IPS-18a (cell line): Measurements from ENCODE around the gene PITPNC1.
"Not testable (repeated sequence)": the region's sequence is repeated elsewhere in the genome, so short reads cannot be mapped to it uniquely, and the experiment has no call there.

Source experiments
- H3K27ac ChIP-seq: one replicate; pipeline ENCODE4 v1.5.1; 2013; ENCODE audit warnings: low read length
- H3K27me3 ChIP-seq: one replicate; pipeline ENCODE4 v1.6.1; 2013; ENCODE audit warnings: mild to moderate bottlenecking, low read length; ENCODE audit not compliant: control insufficient read depth, insufficient read depth
- H3K36me3 ChIP-seq: one replicate; pipeline ENCODE4 v1.6.1; 2013; ENCODE audit warnings: low read depth, low read length; ENCODE audit not compliant: control insufficient read depth
- H3K4me1 ChIP-seq: one replicate; pipeline ENCODE4 v1.6.1; 2013; ENCODE audit warnings: low read depth, low read length; ENCODE audit not compliant: control insufficient read depth
- H3K4me3 ChIP-seq: one replicate; pipeline ENCODE4 v1.5.1; 2013; ENCODE audit warnings: low read length
- H3K9ac ChIP-seq: one replicate; pipeline ENCODE4 v1.6.1; 2013; ENCODE audit warnings: mild to moderate bottlenecking, low read length, moderate library complexity
- H3K9me3 ChIP-seq: one replicate; pipeline ENCODE4 v1.6.1; 2013; ENCODE audit warnings: low read depth, low read length; ENCODE audit not compliant: control insufficient read depth

PITPNC1 gene

DNA sequence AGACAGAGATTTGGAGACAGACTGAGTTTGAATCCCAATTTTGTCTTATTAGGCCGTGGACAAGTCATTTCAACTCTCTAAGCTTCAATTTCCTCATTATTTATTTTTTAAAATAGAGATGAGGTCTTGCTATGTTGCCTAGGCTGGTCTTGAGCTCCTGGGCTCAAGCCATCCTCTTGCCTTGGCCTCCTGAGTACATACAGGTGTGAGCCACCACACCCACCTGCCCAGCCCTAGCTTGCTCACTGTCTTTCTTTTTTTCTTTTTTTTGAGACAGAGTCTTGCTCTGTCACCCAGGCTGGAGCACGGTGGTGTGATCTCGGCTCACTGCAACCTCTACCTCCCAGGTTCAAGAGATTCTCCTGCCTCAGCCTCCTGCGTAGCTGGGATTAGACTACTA, 45.2 kb downstream of the PITPNC1 start:
- H3K27me3 ChIP-seq, H3K9me3 ChIP-seq, H3K9ac ChIP-seq, H3K36me3 ChIP-seq, H3K4me3 ChIP-seq, H3K4me1 ChIP-seq, H3K27ac ChIP-seq: not testable (repeated sequence)

DNA sequence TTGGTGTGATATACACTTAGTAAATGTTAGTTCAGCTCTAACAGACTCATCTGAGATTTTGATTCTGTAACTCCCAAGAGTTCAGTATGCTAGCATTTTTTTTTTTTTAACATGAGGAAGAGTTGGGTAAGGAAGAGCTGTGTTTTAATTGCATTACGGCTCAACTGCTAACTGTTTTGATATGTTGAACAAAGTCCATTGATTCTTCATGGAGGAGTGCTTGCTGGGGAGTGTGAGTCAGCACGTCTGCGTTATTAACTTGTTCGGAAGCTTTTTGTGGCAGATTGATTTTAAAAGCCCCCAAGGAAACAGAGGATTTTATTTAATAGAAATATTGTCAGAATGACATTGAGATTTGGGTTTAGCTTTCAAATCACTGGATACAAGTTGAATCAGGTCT, 45.8 kb downstream of the PITPNC1 start:
- Histone ChIP-seq H3K27ac (no peak overlapping the region), H3K9ac (no peak overlapping the region), H3K36me3 (no peaks in the 10 kb centered on the region), H3K9me3 (no peaks in the 10 kb centered on the region), H3K27me3 (no peaks in the 10 kb centered on the region), H3K4me3 (no peak overlapping the region), H3K4me1 (peaks cover 4% of the 10 kb centered on the region)

DNA sequence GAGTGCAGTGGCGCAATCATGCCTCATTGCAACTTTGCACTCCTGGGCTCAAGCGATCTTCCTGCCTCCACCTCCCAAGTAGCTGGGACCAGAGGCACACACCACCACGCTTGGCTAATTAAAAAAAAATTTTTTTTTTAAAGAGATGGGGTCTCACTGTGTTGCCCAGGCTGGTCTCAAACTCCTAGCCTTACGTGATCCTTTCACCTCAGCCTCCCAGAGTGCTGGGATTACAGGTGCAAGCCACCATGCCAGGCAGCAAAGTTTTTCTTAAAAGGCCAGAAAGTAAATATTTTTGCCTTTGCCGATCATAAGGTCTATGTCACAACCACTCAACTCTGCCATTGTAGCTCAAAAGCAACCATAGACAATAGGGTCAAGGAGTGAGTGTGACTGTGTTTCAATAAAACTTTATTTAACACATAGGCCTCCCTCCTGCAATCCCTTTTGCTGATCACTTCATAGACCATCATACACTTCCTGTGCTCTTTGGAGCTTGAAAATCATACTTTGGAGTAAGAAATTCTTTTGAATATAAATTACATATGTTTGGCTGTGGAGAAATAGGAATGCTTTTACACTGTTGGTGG, 48.6 kb downstream of the PITPNC1 start:
- Histone ChIP-seq H3K36me3 (no peaks in the 10 kb centered on the region), H3K27ac (no peak overlapping the region), H3K4me1 (peaks cover 4% of the 10 kb centered on the region), H3K9me3 (no peaks in the 10 kb centered on the region), H3K4me3 (no peak overlapping the region), H3K27me3 (no peaks in the 10 kb centered on the region), H3K9ac (no peak overlapping the region)

DNA sequence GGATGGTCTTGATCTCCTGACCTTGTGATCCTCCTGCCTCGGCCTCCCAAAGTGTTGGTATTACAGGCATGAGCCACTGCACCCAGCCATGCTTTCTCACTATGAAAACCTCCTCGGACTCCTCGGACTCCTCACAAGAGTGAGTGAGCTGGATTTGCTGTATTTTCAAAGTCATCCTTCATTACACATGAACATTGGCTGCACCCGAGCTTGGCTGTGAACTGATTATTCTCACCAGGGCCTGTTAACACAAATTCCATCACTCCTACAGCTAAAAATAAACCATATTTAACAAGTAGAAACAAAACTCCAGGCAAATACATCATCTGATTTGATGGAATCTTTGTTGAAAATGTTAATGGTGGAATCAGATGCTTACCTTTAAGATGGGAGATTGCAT, 50.3 kb downstream of the PITPNC1 start:
- Histone ChIP-seq H3K4me1 (no peaks in the 10 kb centered on the region), H3K27ac (no peak overlapping the region), H3K4me3 (no peak overlapping the region), H3K9ac (no peak overlapping the region), H3K36me3 (no peaks in the 10 kb centered on the region), H3K27me3 (no peaks in the 10 kb centered on the region), H3K9me3 (no peaks in the 10 kb centered on the region)

DNA sequence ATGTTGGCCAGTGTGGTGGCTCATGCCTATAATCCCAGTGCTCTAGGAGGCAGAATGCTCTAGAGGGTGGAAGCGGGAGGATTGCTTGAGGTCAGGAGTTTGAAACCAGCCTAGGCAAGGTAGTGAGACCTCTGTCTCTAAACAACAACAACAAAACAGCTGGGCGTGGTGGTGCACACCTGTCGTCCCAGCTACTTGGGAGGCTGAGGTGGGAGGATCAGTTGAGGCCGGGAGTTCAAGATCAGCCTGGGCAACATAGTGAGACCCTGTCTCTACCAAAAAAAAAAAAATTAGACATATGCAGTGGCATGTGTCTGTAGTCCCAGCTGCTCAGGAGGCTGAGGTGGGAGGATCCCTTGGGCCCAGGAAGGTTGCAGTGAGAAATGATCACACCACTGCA, 53.4 kb downstream of the PITPNC1 start:
- not testable (repeated sequence) for H3K27ac ChIP-seq, H3K4me1 ChIP-seq, H3K4me3 ChIP-seq, H3K36me3 ChIP-seq, H3K27me3 ChIP-seq, H3K9me3 ChIP-seq, H3K9ac ChIP-seq

DNA sequence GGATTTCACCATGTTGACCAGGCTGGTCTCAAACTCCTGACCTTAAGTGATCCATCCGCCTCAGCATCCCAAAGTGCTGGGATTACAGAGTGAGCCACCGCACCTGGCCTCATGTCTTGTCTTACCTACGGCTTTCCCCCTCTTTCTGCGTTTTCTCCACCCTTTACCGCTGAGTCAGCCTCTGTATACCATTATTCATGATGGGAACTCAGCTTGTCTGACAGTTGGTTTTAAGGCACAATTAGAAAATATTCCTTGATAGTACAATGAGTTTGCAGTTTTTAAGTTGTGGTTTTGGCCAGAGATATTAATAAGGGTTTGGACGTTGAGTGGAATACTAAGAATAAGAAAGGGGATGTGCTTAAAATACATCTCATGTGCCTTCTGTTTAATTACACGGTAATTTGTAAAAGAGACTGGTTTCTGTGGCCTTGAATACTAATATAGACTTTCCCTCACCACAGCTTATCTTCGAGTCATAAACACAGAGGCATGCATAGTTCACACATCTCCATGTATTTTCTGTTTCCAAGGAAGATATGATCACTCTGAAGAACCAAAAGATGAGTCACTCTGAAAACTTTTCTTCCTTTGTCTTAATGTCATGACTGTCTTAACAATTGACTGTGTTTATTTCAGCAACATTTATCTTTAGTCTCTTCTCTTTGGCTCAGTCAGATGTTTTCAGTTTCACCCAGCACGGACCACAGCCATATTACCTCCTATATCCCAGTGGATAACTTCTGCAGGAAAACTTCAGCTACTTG, 54.4 kb downstream of the PITPNC1 start:
- no peaks in the 10 kb centered on the region for H3K9me3 ChIP-seq
- no peaks in the 10 kb centered on the region for H3K4me1 ChIP-seq
- no peaks in the 10 kb centered on the region for H3K27me3 ChIP-seq
- H3K9ac ChIP-seq = no peak overlapping the region
- H3K4me3 ChIP-seq = no peak overlapping the region
- H3K36me3 ChIP-seq = no peaks in the 10 kb centered on the region
- H3K27ac ChIP-seq = no peak overlapping the region

GRCh38 chr17:67433248-67433924, 56.3 kb downstream of the PITPNC1 start:
- Histone ChIP-seq H3K4me1 (no peaks in the 10 kb centered on the region), H3K9me3 (no peaks in the 10 kb centered on the region), H3K4me3 (no peak overlapping the region), H3K9ac (no peak overlapping the region), H3K27ac (no peak overlapping the region), H3K36me3 (no peaks in the 10 kb centered on the region), H3K27me3 (no peaks in the 10 kb centered on the region)

GRCh38 chr17:67434061-67434525, 57.0 kb downstream of the PITPNC1 start:
- Histone ChIP-seq H3K4me1 (peaks cover 5% of the 10 kb centered on the region), H3K9ac (no peak overlapping the region), H3K27ac (no peak overlapping the region), H3K4me3 (no peak overlapping the region), H3K9me3 (no peaks in the 10 kb centered on the region), H3K27me3 (no peaks in the 10 kb centered on the region), H3K36me3 (no peaks in the 10 kb centered on the region)

GRCh38 chr17:67435122-67435521, 58.0 kb downstream of the PITPNC1 start:
- Histone ChIP-seq H3K27me3 (no peaks in the 10 kb centered on the region), H3K36me3 (no peaks in the 10 kb centered on the region), H3K4me3 (no peak overlapping the region), H3K27ac (no peak overlapping the region), H3K9ac (no peak overlapping the region), H3K4me1 (peaks cover 5% of the 10 kb centered on the region), H3K9me3 (no peaks in the 10 kb centered on the region)

DNA sequence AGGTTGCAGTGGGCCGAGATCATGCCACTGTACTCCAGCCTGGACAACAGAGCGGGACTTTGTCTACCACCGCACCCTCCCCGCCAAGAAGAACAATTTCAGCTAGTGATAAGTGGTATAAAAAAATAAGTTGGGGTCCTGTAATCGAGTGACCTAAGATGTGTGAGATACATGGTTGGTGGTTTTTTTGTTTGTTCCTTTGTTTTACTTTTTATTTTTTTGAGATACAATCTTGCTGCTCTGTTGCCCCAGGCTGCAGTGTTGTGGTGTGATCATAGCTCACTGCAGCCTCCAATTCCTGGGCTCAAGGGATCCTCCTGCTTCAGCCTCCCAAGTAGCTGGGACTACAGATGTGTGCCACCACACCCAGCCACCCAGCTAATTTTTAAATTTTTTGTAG, 58.7 kb downstream of the PITPNC1 start:
- Histone ChIP-seq H3K36me3 (no peaks in the 10 kb centered on the region), H3K4me3 (no peak overlapping the region), H3K27me3 (no peaks in the 10 kb centered on the region), H3K4me1 (peaks cover 5% of the 10 kb centered on the region), H3K9me3 (no peaks in the 10 kb centered on the region), H3K9ac (no peak overlapping the region), H3K27ac (no peak overlapping the region)

DNA sequence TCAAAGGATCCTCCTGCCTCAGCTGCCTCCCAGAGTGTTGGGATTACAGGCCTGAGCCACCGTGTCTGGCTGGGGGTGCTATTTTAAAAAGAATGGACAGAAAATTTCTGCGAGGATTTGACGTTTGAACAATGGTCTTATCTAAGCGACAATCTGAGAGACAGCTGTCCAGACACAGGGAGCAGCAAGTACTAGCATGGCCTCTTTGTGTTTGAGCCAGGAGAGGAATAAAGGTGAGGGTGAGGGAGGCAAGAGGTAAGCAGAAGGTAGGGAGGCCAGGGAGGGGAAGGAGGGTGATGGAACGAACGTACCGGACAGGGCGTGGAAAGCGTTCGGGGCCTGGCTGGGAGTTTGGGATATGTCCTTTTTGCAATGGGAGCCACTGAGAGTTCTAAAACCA, 59.2 kb downstream of the PITPNC1 start:
- H3K9ac ChIP-seq = no peak overlapping the region
- no peaks in the 10 kb centered on the region for H3K36me3 ChIP-seq
- no peaks in the 10 kb centered on the region for H3K9me3 ChIP-seq
- no peak overlapping the region for H3K27ac ChIP-seq
- H3K4me1 ChIP-seq = peaks cover 5% of the 10 kb centered on the region
- H3K27me3 ChIP-seq = no peaks in the 10 kb centered on the region
- no peak overlapping the region for H3K4me3 ChIP-seq

DNA sequence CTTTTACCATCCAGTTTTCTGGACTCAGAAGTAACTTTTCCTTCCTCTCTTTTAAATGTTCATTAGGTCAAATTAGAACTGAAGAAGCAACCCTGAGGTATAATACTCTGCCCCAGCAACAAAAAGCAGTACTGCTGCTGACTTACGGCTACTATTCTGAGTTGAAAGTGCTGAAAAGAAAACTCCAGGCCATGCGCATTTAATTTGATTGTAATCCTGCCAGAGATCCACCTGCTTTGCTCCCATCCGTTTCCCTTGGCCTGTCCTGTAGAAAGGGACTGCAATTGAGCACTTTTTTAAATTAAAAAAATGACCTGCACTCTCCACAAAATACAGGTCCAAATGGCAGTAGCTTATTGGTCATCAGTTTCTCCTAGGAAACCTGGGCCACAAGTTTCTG, 61.6 kb downstream of the PITPNC1 start:
- Histone ChIP-seq H3K4me1 (peaks cover 12% of the 10 kb centered on the region), H3K9me3 (no peaks in the 10 kb centered on the region), H3K27me3 (no peaks in the 10 kb centered on the region), H3K36me3 (no peaks in the 10 kb centered on the region), H3K27ac (no peak overlapping the region), H3K4me3 (no peak overlapping the region), H3K9ac (no peak overlapping the region)
